GM19452 (cell line): ENCODE measurements around the gene EYS.

Experiments
- ATAC-seq: cut with Tn5 transposase; IDR thresholded peaks from one replicate; pipeline ENCODE4 v1.9.1; 2021; ENCODE audit not compliant: unreplicated experiment

Gene EYS

GRCh38 chr6:63714091-63714490 is 1992.9 kb downstream of the EYS start:
- ATAC-seq, result no peak

DNA sequence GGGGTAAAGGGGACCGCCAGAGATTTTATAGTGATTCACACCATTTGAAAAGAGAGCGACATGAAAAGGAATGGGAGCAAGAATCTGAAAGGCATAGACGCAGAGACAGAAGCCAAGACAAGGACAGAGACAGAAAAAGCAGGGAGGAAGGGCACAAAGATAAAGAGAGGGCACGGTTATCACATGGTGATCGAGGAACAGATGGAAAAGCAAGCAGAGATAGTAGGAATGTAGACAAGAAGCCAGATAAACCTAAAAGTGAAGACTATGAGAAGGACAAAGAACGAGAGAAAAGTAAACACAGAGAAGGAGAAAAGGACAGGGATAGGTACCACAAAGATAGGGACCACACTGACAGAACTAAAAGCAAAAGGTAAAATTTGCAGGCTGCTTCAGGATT is 1993.7 kb downstream of the EYS start:
- no peak for ATAC-seq

- no peak for ATAC-seq
These were observed 1997.9 kb downstream of the EYS start for GRCh38 chr6:63709148-63709547.

- no peak for ATAC-seq
These were observed 1998.4 kb downstream of the EYS start for GRCh38 chr6:63708631-63709030.

DNA sequence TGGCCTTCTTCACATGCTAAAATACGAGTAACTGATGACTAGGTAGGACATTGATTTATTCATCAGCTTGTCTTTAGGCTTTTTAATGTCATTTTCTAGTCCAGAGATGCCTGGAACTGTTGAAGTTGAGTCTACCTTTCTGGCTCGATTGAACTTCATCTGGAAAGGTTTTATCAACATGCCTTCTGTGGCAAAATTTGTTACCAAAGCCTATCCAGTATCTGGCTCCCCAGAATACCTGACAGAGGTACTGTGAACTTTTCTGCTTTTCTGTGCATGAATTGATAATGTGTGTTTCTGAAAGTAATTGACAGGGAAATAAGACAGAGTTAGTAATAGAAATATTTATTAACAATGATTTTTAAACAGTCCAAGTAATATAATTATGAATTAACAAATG is 2000.4 kb downstream of the EYS start:
- ATAC-seq, result no peak

DNA sequence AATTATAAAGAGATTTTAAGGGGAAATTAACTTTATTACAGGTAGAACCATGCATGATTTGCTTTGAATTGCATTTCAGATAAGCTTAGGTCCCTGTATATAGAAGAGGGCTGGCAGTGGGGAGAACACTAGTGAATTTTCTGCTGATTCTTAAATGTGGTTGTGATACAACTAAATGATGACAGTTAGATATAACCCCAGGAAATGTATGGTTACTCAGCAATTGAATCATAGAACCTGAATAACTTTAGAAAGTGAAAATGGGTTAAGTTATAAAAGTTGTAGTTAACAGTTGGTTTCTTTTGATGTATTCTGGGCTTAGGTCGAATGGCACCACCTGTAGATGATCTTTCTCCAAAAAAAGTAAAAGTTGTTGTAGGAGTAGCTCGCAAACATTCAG is 2001.3 kb downstream of the EYS start:
- no peak for ATAC-seq

GRCh38 chr6:63690221-63690620 is 2016.8 kb downstream of the EYS start:
- ATAC-seq, result no peak

- ATAC-seq, result no peak
These were observed 2017.6 kb downstream of the EYS start for GRCh38 chr6:63689421-63689820.

DNA sequence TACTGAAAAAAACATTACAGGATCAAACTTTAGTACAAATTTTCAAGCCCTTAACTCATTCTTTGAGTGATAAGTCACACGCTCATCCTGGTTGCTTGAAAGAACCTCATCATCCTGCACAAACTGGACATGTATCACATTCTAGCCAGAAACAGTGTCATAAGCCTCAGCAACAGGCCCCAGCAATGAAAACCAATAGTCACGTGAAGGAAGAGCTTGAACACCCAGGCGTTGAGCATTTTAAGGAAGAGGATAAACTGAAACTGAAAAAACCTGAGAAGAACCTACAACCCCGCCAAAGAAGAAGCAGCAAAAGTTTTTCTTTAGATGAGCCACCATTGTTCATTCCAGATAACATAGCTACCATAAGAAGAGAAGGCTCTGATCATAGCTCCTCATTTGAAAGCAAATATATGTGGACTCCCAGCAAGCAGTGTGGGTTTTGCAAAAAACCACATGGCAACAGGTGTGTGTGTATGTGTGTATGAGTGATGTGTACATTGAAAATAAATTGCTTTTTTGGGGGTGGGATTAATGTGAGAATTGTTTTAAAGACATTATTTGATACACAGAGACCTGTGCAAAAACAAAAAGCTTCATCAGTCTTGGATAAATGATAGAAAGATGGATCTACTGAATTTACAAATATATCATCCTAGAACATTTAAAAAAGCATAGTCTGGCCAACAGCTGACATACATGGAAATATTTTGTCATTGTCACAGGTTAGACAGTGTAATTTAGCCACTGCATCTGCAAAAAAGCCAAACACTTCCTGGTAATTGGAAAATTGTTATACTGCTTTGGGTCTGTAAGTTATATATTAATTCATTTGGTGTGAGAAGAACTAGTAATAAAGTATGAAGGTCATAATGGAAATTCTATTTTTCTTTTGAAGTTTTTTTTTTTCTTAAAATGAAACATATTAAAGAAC is 2021.3 kb downstream of the EYS start:
- ATAC-seq, result peak; percentile 85

DNA sequence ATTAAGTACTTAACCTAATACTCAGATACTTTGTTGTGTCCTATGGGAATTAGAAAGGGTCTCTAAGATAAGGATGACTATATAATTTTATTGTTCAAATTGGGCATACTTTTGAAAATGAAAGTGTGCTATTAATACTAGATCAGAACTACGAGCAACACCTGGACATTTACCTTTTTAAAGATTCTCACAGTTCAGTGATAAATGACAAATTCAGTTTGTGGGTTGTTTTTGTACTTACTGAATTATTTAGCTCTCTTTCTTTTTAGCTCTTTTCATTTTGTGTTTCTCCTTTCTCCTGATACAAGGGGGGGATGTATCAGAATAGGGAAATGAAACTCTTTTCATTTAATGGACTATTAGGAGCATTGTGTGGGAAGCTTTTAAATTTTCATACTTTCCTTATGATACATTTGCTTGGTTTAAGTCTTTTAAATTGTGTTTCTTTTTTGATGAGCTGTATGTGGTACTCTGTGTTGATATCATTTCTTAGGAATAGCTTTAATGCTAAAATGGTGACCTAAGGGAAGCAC is 2023.9 kb downstream of the EYS start:
- no peak for ATAC-seq

DNA sequence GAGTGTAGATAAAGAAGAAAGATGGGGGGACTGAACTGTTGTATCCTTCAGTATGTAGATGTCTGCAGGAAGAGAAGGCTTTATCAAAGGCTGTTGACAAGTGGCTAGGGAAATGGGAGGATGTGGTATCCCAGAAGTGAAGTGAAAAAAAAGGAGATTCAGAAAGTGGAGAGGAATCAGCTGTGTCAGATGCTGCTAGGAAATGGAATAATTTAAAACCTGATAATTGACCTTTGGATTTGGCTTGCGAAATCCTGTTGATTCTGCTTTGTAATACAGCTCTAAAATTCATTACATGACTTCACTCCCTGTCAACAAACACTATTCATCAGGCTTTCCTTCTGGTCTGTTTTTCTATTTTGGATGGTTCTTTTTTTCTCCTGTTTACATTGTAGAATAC is 2029.7 kb downstream of the EYS start:
- ATAC-seq, result no peak

- no peak for ATAC-seq
These were observed 2030.5 kb downstream of the EYS start for GRCh38 chr6:63676412-63677114.

- ATAC-seq, result no peak
These were observed 2031.9 kb downstream of the EYS start for GRCh38 chr6:63675138-63675537.

DNA sequence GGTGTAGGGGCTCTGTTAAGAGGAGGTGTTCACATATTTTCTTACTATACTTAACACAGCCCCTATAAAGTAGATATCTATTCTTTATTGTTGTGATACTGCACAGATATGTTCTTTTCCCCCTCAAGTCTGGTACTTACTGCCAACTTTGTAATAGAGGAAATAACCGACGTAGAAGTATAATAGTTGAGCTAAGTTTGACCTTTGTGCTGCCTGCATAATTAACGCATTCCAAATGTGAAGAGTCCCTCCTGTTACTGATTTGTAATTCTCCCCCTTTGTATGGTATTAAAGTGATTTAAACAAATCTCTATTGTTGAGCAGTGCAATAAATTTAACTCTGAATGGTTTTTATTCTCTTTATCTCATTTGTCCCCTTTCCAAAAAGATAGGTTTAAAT is 2032.4 kb downstream of the EYS start:
- no peak for ATAC-seq

DNA sequence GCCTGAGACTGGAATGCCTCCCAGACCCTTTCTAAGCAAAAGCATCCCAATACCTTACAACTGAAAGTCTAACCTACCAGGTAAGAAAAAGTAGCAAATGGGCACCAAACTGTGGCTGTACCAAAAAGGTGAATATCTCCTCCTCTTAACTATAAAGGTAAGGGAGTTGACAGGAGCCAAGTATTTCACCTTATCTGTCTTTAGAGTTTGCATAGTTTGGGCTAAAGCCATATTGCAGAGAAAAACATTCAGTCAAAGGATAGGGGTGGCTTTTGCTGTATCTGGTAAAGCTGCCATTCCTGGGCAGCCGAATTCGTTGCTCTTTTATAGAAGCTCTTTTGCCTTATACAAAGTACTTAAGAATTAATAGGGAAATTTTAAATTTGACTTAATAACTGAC is 2033.3 kb downstream of the EYS start:
- ATAC-seq, result no peak

DNA sequence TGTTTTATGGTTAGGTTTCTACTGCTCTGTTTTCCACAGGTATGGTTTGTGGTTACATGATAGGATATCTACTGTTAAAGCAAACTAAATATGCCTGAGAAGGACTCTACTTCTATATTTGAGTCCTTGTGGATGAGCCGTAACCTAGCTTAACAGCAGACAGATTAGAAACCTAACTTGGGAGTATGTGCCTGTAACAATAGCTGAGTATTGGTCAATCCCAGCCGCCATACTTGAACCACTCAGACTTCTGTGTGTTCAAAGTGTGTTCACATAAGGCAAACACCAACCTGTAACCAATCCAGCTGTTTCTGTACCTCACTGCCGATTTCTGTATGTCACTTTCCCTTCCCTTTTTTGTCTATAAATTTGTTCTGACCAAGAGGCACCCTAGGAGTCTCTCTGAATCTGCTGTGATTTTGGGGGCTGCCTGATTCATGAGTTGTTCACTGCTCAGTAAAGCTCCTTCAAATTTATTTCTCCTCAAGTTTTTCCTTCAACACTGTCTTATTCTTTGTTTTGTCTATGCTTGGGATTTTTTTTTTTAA is 2034.4 kb downstream of the EYS start:
- ATAC-seq, result no peak

- no peak for ATAC-seq
These were observed 2035.8 kb downstream of the EYS start for GRCh38 chr6:63671098-63671754.
